Fibroblast of lung (primary cell): ENCODE results near the gene L3MBTL3.

Experiments
- EZH2 ChIP-seq: IDR thresholded peaks from 2 replicates; pipeline ENCODE4 v1.5.1; 2012; ENCODE audit warnings: low read length, control low read depth, mild to moderate bottlenecking; ENCODE audit errors: missing control alignments
- TF ChIP-seq, protein P1 (sequence below), 2 donors: IDR thresholded peaks in 1 of 2; conservative IDR thresholded peaks in 1 of 2; 1 replicate in 1 of 2; 2 replicates in 1 of 2; pipeline ENCODE4 v1.5.1; 2011 to 2012; ENCODE audit warnings: low read length in 2 of 2, control low read depth in 1 of 2, inconsistent platforms in 1 of 2, low read depth in 1 of 2, mild to moderate bottlenecking in 1 of 2

DNA sequence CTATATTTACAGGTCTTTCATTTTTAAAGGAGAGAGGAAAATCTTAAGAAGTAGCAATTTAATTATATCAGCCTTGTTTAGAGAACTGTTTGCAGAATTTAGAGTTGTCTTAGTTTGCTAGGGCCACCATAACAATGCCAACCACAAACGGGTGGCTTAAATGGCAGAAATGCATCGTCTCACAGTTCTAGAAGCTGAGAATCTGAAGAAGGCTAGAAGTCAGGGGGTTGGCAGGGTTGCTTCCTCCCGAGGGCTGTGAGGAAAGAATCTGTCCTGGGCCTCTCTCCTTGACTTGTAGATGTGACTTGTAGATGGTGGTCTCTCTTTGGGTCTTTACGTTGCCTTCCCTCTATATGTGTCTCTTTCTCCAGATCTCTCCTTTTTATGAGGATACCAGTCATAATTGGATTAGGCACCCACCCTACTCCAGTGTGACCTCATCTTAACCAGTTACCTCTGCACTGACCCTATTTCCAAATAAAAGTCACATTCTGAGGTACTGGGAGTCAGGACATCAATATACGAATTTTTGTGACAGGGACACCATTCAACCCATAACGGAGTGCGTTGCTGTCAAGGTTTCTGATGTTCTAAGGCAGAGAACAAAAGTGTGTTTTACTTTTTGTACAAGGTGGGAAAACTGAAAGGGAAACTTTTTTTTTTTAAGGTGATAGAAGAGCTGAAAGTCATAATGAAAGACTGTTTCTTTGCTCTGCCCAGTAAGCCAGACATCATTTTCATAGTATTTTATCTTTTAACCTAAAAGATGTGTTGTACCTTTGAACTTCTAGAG, 119.9 kb downstream of the L3MBTL3 start:
- TF ChIP-seq, protein P1, sequence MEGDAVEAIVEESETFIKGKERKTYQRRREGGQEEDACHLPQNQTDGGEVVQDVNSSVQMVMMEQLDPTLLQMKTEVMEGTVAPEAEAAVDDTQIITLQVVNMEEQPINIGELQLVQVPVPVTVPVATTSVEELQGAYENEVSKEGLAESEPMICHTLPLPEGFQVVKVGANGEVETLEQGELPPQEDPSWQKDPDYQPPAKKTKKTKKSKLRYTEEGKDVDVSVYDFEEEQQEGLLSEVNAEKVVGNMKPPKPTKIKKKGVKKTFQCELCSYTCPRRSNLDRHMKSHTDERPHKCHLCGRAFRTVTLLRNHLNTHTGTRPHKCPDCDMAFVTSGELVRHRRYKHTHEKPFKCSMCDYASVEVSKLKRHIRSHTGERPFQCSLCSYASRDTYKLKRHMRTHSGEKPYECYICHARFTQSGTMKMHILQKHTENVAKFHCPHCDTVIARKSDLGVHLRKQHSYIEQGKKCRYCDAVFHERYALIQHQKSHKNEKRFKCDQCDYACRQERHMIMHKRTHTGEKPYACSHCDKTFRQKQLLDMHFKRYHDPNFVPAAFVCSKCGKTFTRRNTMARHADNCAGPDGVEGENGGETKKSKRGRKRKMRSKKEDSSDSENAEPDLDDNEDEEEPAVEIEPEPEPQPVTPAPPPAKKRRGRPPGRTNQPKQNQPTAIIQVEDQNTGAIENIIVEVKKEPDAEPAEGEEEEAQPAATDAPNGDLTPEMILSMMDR (conservative IDR thresholded peaks at IDR 0.05 in 1 of 2, IDR thresholded peaks at IDR 0.05 in 1 of 2; ENCODE audit: low read depth in 1 of 2, low read length in 2 of 2) = no peak
- no peak for TF ChIP-seq EZH2
